ENCODE data around the gene SMNDC1.

GRCh38 chr10:110284262-110284661 is 20.5 kb downstream of the SMNDC1 start:
- TF ChIP-seq CTCF (IDR thresholded peaks at IDR 0.05) (no peak), POLR2AphosphoS5 (IDR thresholded peaks at IDR 0.05) (no peak)

Measured in gastroesophageal sphincter (tissue), 3 donors.